ENCODE results near the gene PDLIM1.

PDLIM1 gene

GRCh38 chr10:95328013-95328412 lies 37.2 kb upstream of the PDLIM1 start:
- DNase-seq (ENCODE audit: low read depth, low spot score) = no peak
- CTCF ChIA-PET = interaction anchor here (0.7 to 1.5 kb wide), 3 partner anchors 11 to 82 kb away, joined by 3 to 4 read pairs (median 3); no protein-coding TSS in a partner anchor
- TF ChIP-seq CTCF (IDR thresholded peaks at IDR 0.05; ENCODE audit: insufficient read depth, low read length, missing control alignments) = no peak
- no peak overlapping the region for H3K4me3 ChIP-seq (ENCODE audit: low read depth, low read length)
- POLR2A ChIA-PET = no interaction called here

GRCh38 chr10:95327367-95327766 lies 36.6 kb upstream of the PDLIM1 start:
- H3K4me3 ChIP-seq (ENCODE audit: low read depth, low read length) = no peak overlapping the region
- no peak for TF ChIP-seq CTCF (IDR thresholded peaks at IDR 0.05; ENCODE audit: insufficient read depth, low read length, missing control alignments)
- POLR2A ChIA-PET = no interaction called here
- CTCF ChIA-PET = interaction anchor here (0.7 to 1.5 kb wide), 3 partner anchors 12 to 81 kb away, joined by 3 to 6 read pairs (median 4); no protein-coding TSS in a partner anchor
- DNase-seq (ENCODE audit: low read depth, low spot score) = no peak

- POLR2A ChIA-PET = no interaction called here
- no peak for TF ChIP-seq CTCF (IDR thresholded peaks at IDR 0.05; ENCODE audit: insufficient read depth, low read length, missing control alignments)
- CTCF ChIA-PET = interaction anchor here (1.5 kb wide), 1 partner anchor 38 kb away, joined by 6 read pairs; no protein-coding TSS in a partner anchor
- DNase-seq (ENCODE audit: low read depth, low spot score) = no peak
- no peak overlapping the region for H3K4me3 ChIP-seq (ENCODE audit: low read depth, low read length)
These were observed 35.6 kb upstream of the PDLIM1 start for GRCh38 chr10:95326396-95326795.

- no peak for DNase-seq (ENCODE audit: low read depth, low spot score)
- no peak overlapping the region for H3K4me3 ChIP-seq (ENCODE audit: low read depth, low read length)
- ChIA-PET CTCF (no interaction called here), POLR2A (no interaction called here)
- TF ChIP-seq CTCF (IDR thresholded peaks at IDR 0.05; ENCODE audit: insufficient read depth, low read length, missing control alignments) = no peak
These were observed 35.1 kb upstream of the PDLIM1 start for GRCh38 chr10:95325863-95326262.

- no peak for TF ChIP-seq CTCF (IDR thresholded peaks at IDR 0.05; ENCODE audit: insufficient read depth, low read length, missing control alignments)
- DNase-seq (ENCODE audit: low read depth, low spot score) = no peak
- ChIA-PET CTCF (no interaction called here), POLR2A (no interaction called here)
- no peak overlapping the region for H3K4me3 ChIP-seq (ENCODE audit: low read depth, low read length)
These were observed 33.8 kb upstream of the PDLIM1 start for GRCh38 chr10:95324436-95325268.

GRCh38 chr10:95321554-95322301 lies 30.9 kb upstream of the PDLIM1 start:
- ChIA-PET POLR2A (no interaction called here), CTCF (interaction anchor here (0.8 kb wide), 1 partner anchor 41 kb away, joined by 5 read pairs; no protein-coding TSS in a partner anchor)
- no peak for DNase-seq (ENCODE audit: low read depth, low spot score)
- H3K4me3 ChIP-seq (ENCODE audit: low read depth, low read length) = no peak overlapping the region
- TF ChIP-seq CTCF (IDR thresholded peaks at IDR 0.05; ENCODE audit: insufficient read depth, low read length, missing control alignments) = no peak

Measured in AG04449 (cell line).